B cell (primary cell): ENCODE measurements around the gene DEPDC1B. TPM values are rescaled to one million over a fixed set of nuclear protein-coding genes. Genes with fewer than 3 reads are reported as not detected.
A peak's percentile ranks its signal among the peaks of the same experiment; 100 is the strongest.

Experiments
- ATAC-seq: fragments of 200-7000 bp; cut with Tn5 transposase; one replicate; pipeline ENCODE4 v1.10.0; 2021; ENCODE audit warnings: low read depth, mild to moderate bottlenecking, moderate number of reproducible peaks, moderate library complexity
- CTCF ChIA-PET: fragments of 350-600 bp; sonication (Branson Sonifier 250); formaldehyde crosslinking; loops from one replicate; lab custom pipeline; 2021; ENCODE audit warnings: antibody characterized with exemption, inconsistent platforms; lab: Charles Lee
- POLR2A ChIA-PET: fragments of 350-600 bp; sonication (Branson Sonifier 250); formaldehyde crosslinking; loops from one replicate; lab custom pipeline; 2021; ENCODE audit warnings: antibody characterized with exemption; lab: Charles Lee
- DNase-seq: peaks from one replicate; pipeline ENCODE4 v3.0.0; 2013
- H2AFZ ChIP-seq: 2 replicates; pipeline ENCODE4 v1.6.1; 2012; ENCODE audit warnings: mild to moderate bottlenecking, low read depth, low read length; ENCODE audit not compliant: insufficient read depth, poor library complexity, severe bottlenecking
- H3K27ac ChIP-seq, 2 donors: 1 replicate in 1 of 2; 2 replicates in 1 of 2; pipeline ENCODE4 v1.5.1; 2012 to 2013; ENCODE audit warnings: low read length in 2 of 2, mild to moderate bottlenecking in 2 of 2, moderate library complexity in 1 of 2
- H3K27me3 ChIP-seq, 4 experiments: fragments of 200-600 bp in 1 of 4; sonication (generic) in 1 of 4; replicated peaks in 1 of 4; 1 replicate in 2 of 4; 2 replicates in 2 of 4; pipeline versions ENCODE4 v1.6.1 to v1.7.0; 2013 to 2016; ENCODE audit warnings: low read length in 3 of 4, mild to moderate bottlenecking in 2 of 4, mixed read lengths in 1 of 4, moderate library complexity in 1 of 4; ENCODE audit not compliant: insufficient read depth in 4 of 4, control insufficient read depth in 3 of 4; ENCODE audit errors: control extremely low read depth in 1 of 4
- H3K36me3 ChIP-seq, 2 experiments: replicated peaks in 1 of 2; 1 replicate in 1 of 2; 2 replicates in 1 of 2; pipeline versions ENCODE4 v1.6.1 to v1.7.1; 2013; ENCODE audit warnings: low read length in 1 of 2; ENCODE audit not compliant: insufficient read depth in 2 of 2, control insufficient read depth in 1 of 2; ENCODE audit errors: control extremely low read depth in 1 of 2, extremely low read depth in 1 of 2
- H3K4me1 ChIP-seq, 2 donors: fragments of 200-600 bp in 1 of 2; sonication (generic) in 1 of 2; 1 replicate in 1 of 2; 2 replicates in 1 of 2; pipeline versions ENCODE4 v1.5.1 to v1.6.1; 2013 to 2017; ENCODE audit warnings: low read length in 2 of 2; ENCODE audit not compliant: control insufficient read depth in 2 of 2, insufficient read depth in 2 of 2
- H3K4me2 ChIP-seq: replicated peaks from 2 replicates; pipeline ENCODE3; 2012; ENCODE audit warnings: mild to moderate bottlenecking, low read depth, low read length; ENCODE audit not compliant: poor library complexity, severe bottlenecking
- H3K4me3 ChIP-seq, 5 experiments: fragments of 200-600 bp in 1 of 5; sonication (generic) in 1 of 5; 1 replicate in 3 of 5; 2 replicates in 2 of 5; pipeline versions ENCODE4 v1.5.1 to v1.7.0; 2011 to 2016; ENCODE audit warnings: low read length in 4 of 5, mild to moderate bottlenecking in 4 of 5, low read depth in 2 of 5, control low read depth in 1 of 5, moderate library complexity in 1 of 5; ENCODE audit not compliant: insufficient read depth in 1 of 5; ENCODE audit errors: control extremely low read depth in 1 of 5, extremely low read depth in 1 of 5
- H3K79me2 ChIP-seq: fragments of 200-600 bp; sonication (generic); one replicate; pipeline ENCODE4 v1.6.0; 2016; ENCODE audit warnings: low read length; ENCODE audit not compliant: control insufficient read depth, insufficient read depth
- H3K9ac ChIP-seq: fragments of 200-600 bp; sonication (generic); 2 replicates; pipeline ENCODE4 v1.6.1; 2017; ENCODE audit warnings: mild to moderate bottlenecking, low read length, moderate library complexity
- H3K9me3 ChIP-seq, 3 donors: one replicate each; pipeline versions ENCODE4 v1.6.1 to v1.7.1; 2013; ENCODE audit warnings: low read length in 2 of 3; ENCODE audit not compliant: control insufficient read depth in 2 of 3, insufficient read depth in 1 of 3; ENCODE audit errors: control extremely low read depth in 1 of 3
- H4K20me1 ChIP-seq: 2 replicates; pipeline ENCODE4 v1.6.0; 2012; ENCODE audit warnings: mild to moderate bottlenecking, low read length; ENCODE audit not compliant: insufficient read depth, control insufficient read depth, poor library complexity, severe bottlenecking
- H3K27ac Mint-ChIP-seq: one replicate; pipeline ENCODE4 v1.8.0; 2021; ENCODE audit warnings: mixed read lengths
- H3K27me3 Mint-ChIP-seq: one replicate; pipeline ENCODE4 v1.8.0; 2021; ENCODE audit warnings: mixed read lengths
- H3K4me1 Mint-ChIP-seq: one replicate; pipeline ENCODE4 v1.8.0; 2021; ENCODE audit warnings: mixed read lengths
- H3K4me3 Mint-ChIP-seq: one replicate; pipeline ENCODE4 v1.8.0; 2021; ENCODE audit warnings: mixed read lengths
- H3K9me3 Mint-ChIP-seq: one replicate; pipeline ENCODE4 v1.8.0; 2022; ENCODE audit warnings: mixed read lengths; ENCODE audit not compliant: insufficient read depth
- CTCF ChIP-seq: fragments of 200-600 bp; IDR thresholded peaks from one replicate; pipeline ENCODE4 v1.8.0; 2022; ENCODE audit warnings: antibody characterized with exemption, mild to moderate bottlenecking
- EZH2 ChIP-seq: IDR thresholded peaks from 2 replicates; pipeline ENCODE4 v1.6.1; 2012; ENCODE audit warnings: borderline replicate concordance, low read depth, mild to moderate bottlenecking, moderate library complexity, low read length; ENCODE audit not compliant: insufficient read depth, poor library complexity, severe bottlenecking
- WGBS: methylation state at CpG from one replicate; pipeline ENCODE4 v1.1.5; 2013; ENCODE audit warnings: missing lambda C conversion rate; ENCODE audit not compliant: insufficient coverage; 5-methylcytosine and 5-hydroxymethylcytosine counted together
- intact Hi-C: fragments of 100-400 bp; cut with micrococcal nuclease; formaldehyde crosslinking; loops from one replicate; pipeline ENCODE4 v1.10.0; 2022
- polyA plus RNA-seq: library from polyadenylated mRNA; depleted of rRNA; stranded (reverse); fragments of >200 nt; gene quantifications from 2 replicates; pipeline ENCODE4 v1.2.3, GENCODE V29; 2012
- total RNA-seq, 2 donors: library from RNA; stranded (reverse); fragments of 120-200 nt in 1 of 2; gene quantifications; 1 replicate in 1 of 2; 2 replicates in 1 of 2; pipeline versions ENCODE4 v1.2.3 to v1.2.4, GENCODE V29; 2013 to 2022

DEPDC1B gene
- total and polyA plus RNA-seq, 2 donors (not counting 1 experiment from before 2014, with no cell fraction given), result 0.04 to 0.25 TPM

- H3K27me3 Mint-ChIP-seq, result no peaks in the 10 kb centered on the region
- peak overlapping the region in 1 of 2 donors; percentile 41 for H3K27ac ChIP-seq
- peak overlapping the region; percentile 20 for H3K9ac ChIP-seq
- H3K79me2 ChIP-seq, result no peaks in the 10 kb centered on the region
- H3K4me1 Mint-ChIP-seq, result peaks cover 22% of the 10 kb centered on the region
- intact Hi-C loops, result no loop called here
- peak overlapping the region in 1 of 5 experiments; percentile 15 for H3K4me3 ChIP-seq
- H3K27ac Mint-ChIP-seq, result no peak overlapping the region
- H3K36me3 ChIP-seq, result no peaks in the 10 kb centered on the region
- H4K20me1 ChIP-seq, result no peaks in the 10 kb centered on the region
- H3K9me3 ChIP-seq, result no peaks in the 10 kb centered on the region
- TF ChIP-seq CTCF (no peak), EZH2 (no peak)
- peak overlapping the region; percentile 24 for H3K4me3 Mint-ChIP-seq
- peak overlapping the region; percentile 41 for H3K4me2 ChIP-seq
- H3K9me3 Mint-ChIP-seq, result no peaks in the 10 kb centered on the region
- H3K27me3 ChIP-seq, result no peaks in the 10 kb centered on the region
- ATAC-seq (no peak), DNase-seq (peak; percentile 19)
- peaks cover 12 to 18% of the 10 kb centered on the region in 2 donors for H3K4me1 ChIP-seq
- WGBS, result 0% methylated on average over 1 of the region's 4 CpGs
- POLR2A ChIA-PET, result no interaction called here
- CTCF ChIA-PET, result interaction anchor here (0.6 kb wide), 1 partner anchor 1490 kb away, joined by 3 read pairs; no protein-coding TSS in a partner anchor
- H2AFZ ChIP-seq, result peak overlapping the region; percentile 30
Measured at GRCh38 chr5:60598424-60598823, 101.5 kb downstream of the DEPDC1B start.

DNA sequence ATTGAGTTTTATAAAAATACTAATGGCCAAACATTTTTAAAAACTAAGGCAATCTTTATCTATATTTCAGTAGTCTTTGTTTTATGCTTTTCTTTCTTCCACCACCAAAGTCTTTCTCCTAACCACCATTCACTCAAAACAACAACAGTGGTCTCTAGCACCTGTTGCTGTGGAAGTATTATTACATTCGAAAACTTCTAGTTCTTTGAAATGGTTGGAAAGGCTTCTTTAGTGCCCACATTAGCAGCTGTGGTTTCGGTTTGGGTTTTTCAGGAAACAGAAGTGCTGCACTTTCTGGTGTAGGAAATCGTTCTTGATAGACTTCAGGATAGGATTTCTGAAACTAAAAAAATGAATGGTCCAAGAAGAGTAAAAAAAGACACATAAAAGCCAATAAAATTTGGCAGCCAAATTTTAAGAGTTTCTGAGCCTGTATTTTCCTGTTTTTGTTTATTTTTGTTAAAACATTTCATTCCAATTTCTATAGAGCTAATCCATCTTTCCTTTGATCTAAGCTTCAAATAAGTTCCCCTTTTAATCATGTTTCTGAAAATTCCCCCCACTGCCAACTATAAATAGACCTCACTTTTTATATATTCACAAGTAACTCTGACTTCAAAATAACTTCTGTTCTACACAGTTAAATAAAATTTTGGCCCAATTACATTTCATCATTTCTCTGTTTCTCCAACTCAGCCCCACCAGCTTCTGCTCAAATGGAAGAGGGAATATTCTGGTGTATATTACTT lies 102.2 kb downstream of the DEPDC1B start:
- no peaks in the 10 kb centered on the region for H4K20me1 ChIP-seq
- Mint-ChIP-seq H3K27me3 (no peaks in the 10 kb centered on the region), H3K4me1 (peaks cover 22% of the 10 kb centered on the region), H3K9me3 (no peaks in the 10 kb centered on the region), H3K4me3 (peak overlapping the region; percentile 24), H3K27ac (no peak overlapping the region)
- peak overlapping the region in 1 of 5 experiments; percentile 15 for H3K4me3 ChIP-seq
- peak; percentile 30 for DNase-seq
- H2AFZ ChIP-seq, result peak overlapping the region; percentile 30
- ATAC-seq, result no peak
- H3K4me1 ChIP-seq, result peaks cover 12 to 18% of the 10 kb centered on the region in 2 donors
- POLR2A ChIA-PET, result no interaction called here
- peak overlapping the region; percentile 41 for H3K4me2 ChIP-seq
- H3K79me2 ChIP-seq, result no peaks in the 10 kb centered on the region
- CTCF ChIA-PET, result interaction anchor here (1.2 kb wide), 1 partner anchor 52 kb away, joined by 3 read pairs; no protein-coding TSS in a partner anchor
- peak overlapping the region; percentile 20 for H3K9ac ChIP-seq
- peak overlapping the region in 1 of 2 donors; percentile 41 for H3K27ac ChIP-seq
- 0% methylated on average over 3 of the region's 3 CpGs for WGBS
- H3K9me3 ChIP-seq, result no peaks in the 10 kb centered on the region
- intact Hi-C loops, result no loop called here
- no peaks in the 10 kb centered on the region for H3K27me3 ChIP-seq
- no peaks in the 10 kb centered on the region for H3K36me3 ChIP-seq
- no peak for TF ChIP-seq CTCF
- TF ChIP-seq EZH2, result no peak
